Measurements from ENCODE around the gene DMD.

The DMD gene

DNA sequence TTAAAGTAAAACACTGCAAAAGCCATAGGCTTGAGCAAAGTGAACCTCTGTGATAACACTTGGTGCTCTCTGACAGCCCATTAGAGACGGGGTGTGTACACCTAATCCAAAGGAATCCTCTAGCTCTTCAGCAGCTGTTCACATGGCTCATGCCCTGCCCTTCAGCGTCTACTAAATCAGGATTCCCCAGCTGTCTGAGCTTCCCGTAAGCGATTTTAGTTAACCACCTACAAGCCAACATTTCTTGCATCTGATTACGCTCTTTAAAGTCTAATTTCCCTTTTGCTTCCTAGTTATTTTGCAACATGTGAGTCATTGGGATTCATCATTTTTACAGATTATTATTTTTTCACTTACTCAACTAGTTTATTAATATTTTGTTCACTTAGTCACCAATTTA lies 6.5 kb downstream of the DMD start:
- no peak overlapping the region for H3K4me3 ChIP-seq (ENCODE audit: low read depth, low read length)
- TF ChIP-seq, protein P1, sequence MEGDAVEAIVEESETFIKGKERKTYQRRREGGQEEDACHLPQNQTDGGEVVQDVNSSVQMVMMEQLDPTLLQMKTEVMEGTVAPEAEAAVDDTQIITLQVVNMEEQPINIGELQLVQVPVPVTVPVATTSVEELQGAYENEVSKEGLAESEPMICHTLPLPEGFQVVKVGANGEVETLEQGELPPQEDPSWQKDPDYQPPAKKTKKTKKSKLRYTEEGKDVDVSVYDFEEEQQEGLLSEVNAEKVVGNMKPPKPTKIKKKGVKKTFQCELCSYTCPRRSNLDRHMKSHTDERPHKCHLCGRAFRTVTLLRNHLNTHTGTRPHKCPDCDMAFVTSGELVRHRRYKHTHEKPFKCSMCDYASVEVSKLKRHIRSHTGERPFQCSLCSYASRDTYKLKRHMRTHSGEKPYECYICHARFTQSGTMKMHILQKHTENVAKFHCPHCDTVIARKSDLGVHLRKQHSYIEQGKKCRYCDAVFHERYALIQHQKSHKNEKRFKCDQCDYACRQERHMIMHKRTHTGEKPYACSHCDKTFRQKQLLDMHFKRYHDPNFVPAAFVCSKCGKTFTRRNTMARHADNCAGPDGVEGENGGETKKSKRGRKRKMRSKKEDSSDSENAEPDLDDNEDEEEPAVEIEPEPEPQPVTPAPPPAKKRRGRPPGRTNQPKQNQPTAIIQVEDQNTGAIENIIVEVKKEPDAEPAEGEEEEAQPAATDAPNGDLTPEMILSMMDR (IDR thresholded peaks at IDR 0.05; ENCODE audit: borderline replicate concordance, insufficient read depth, low read depth, low read length): no peak

DNA sequence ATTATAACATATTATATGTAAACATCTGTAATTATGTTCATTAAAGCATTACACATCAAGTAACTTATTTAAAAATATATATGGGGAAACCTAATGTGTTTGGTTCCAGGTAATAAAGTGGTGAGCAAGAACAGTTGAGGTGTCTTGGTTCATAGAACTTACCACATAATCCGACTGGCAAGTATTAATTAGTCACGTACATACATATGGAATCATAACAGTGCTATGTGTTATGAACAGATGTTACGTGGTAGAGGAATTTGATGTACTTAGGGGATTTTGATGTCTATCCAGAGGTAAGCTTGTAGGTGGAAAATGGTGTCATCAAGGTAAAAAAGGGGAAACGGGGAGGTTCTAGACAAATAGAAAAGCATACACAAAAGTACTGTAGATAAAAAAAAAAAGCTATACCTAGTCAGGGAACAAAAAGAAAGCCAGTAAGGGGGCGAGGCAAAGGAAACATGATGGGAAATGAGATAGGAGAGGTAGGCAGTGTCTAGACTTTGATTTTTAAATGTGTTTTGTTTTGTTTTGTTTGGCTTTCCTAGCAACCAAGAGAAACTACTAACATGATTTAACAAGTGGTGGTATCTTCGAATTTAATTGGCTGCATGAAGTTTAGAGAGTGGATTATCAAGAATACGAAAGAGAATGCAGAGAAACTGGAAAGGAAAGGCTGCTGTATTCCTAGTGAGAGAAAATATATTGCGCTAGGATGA lies 12.6 kb downstream of the DMD start:
- TF ChIP-seq, protein P1 (IDR thresholded peaks at IDR 0.05; ENCODE audit: borderline replicate concordance, insufficient read depth, low read depth, low read length): no peak
- H3K4me3 ChIP-seq (ENCODE audit: low read depth, low read length): no peak overlapping the region

DNA sequence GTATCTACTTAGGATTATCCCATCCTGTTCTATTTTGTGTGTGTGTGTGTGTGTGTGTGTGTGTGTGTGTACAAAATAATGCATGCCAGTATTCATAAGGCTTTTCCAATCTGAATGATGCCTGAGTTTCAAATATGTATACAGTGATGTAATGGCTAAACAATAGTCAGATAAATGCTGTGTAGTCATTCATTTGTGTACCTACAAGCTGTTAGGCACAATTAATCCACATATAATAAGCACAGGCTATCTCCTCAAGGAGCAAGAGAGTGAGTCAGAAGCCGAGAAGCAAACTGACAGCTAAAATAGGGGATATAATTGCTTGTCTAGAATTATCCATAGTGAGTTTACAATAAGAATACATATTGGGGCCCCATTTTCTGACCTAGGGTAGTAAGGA lies 15.7 kb downstream of the DMD start:
- no peak overlapping the region for H3K4me3 ChIP-seq (ENCODE audit: low read depth, low read length)

DNA sequence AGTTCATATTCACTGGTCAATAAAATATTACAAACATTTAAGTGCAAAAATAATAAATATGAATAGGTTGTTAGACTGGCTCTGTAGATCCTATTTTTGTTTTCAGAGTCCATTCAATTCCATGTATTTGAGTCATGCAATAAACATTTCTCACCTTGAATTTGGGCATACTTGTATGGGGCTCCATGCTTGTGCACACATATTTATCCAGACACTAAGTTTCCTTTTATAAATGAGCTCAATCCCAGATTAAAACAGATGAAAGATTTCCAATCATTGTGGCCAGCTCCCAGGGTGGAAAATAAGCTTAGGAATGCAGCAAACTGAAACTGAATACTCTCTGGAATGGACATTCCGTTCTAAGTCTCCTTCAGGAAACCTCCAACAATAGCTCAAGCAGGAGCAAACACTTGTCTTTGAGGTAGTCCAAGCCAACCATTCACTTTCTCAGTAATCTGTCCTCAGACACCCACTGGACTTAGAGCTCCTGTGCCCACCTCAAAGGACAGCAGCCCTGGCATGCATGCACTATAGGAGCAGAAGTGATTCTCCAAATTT lies 16.4 kb downstream of the DMD start:
- TF ChIP-seq, protein P1 (IDR thresholded peaks at IDR 0.05; ENCODE audit: borderline replicate concordance, insufficient read depth, low read depth, low read length): no peak
- no peak overlapping the region for H3K4me3 ChIP-seq (ENCODE audit: low read depth, low read length)

More for the DNA sequence above, 15.7 kb downstream of the DMD start:
- TF ChIP-seq, protein P1 (IDR thresholded peaks at IDR 0.05; ENCODE audit: borderline replicate concordance, insufficient read depth, low read depth, low read length): no peak

DNA sequence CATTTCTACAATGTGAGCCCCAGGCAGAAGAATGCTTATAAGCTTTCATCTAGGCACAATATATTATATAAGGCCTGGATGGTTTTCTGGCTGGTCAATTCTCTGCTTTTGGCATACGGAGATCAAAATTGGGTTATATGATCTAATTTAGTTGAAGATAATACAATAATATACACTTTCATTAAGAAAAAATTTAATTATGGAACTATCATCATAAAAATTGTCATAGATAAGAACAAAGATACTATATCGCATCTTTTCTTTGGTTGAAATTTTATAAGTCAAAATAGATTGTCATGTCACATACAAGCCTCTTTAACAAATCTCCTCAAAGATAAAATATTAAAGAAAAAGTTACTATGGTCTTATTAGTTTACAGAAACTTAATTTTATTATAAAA lies 17.1 kb downstream of the DMD start:
- H3K4me3 ChIP-seq (ENCODE audit: low read depth, low read length): no peak overlapping the region
- TF ChIP-seq, protein P1 (IDR thresholded peaks at IDR 0.05; ENCODE audit: borderline replicate concordance, insufficient read depth, low read depth, low read length): no peak

DNA sequence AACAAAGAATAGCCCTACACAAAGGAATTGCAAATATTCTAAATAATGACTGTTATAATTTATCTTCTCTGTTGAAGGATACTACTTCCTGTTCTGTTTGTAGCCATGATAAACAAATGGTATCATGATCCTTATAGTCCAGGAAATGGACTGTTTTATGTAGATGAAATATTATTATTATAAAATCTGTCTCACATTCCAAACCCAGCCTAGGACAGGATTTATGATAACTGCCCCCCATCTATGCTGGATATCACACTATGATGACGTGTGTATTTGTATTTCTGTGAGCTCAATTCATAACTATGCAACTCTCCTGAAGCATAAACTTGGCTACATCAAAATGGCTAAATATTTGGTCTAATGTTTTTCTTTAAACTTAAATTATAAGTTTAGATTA lies 21.3 kb downstream of the DMD start:
- H3K4me3 ChIP-seq (ENCODE audit: low read depth, low read length): no peak overlapping the region
- TF ChIP-seq, protein P1 (IDR thresholded peaks at IDR 0.05; ENCODE audit: borderline replicate concordance, insufficient read depth, low read depth, low read length): no peak

DNA sequence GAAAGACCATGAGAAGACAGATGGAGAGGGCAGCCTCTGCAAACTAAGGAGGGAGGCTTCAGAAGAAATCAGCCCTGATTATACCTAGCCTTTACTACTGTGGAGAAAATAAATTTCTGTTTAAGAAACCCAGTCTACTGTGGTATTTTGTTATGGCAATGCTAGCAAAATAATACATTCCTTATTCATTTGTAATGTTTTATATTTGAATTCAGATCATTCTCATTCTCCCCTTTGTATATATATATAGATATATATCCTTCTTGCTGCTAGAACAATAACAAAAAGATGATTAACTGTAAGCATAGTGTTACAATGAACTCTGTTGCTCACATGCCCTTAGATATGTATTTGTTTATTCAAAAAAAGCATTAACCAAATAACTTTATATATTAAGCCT lies 22.5 kb downstream of the DMD start:
- TF ChIP-seq, protein P1 (IDR thresholded peaks at IDR 0.05; ENCODE audit: borderline replicate concordance, insufficient read depth, low read depth, low read length): no peak
- no peak overlapping the region for H3K4me3 ChIP-seq (ENCODE audit: low read depth, low read length)
